ENCODE measurements around the gene CRYBG1.

GRCh38 chr6:106385530-106385929 lies 25.0 kb downstream of the CRYBG1 start:
- TF ChIP-seq POLR2A (IDR thresholded peaks at IDR 0.05) (no peak), CTCF (IDR thresholded peaks at IDR 0.05) (no peak)
